T-cell (primary cell): ENCODE measurements around the gene HPCAL1. TPM values are rescaled to one million over a fixed set of nuclear protein-coding genes. Genes with fewer than 3 reads are reported as not detected.
"Not testable (repeated sequence)": the region's sequence is repeated elsewhere in the genome, so short reads cannot be mapped to it uniquely, and the experiment has no call there.

Experiments
- ATAC-seq, 4 experiments: fragments of 200-7000 bp in 3 of 4; fragments of 150-1000 bp in 1 of 4; cut with Tn5 transposase; replicated peaks in 1 of 4; 1 replicate in 3 of 4; 2 replicates in 1 of 4; pipeline ENCODE4 v1.10.0; 2021; ENCODE audit warnings: moderate library complexity in 3 of 4, mild to moderate bottlenecking in 2 of 4, moderate number of reproducible peaks in 1 of 4
- CTCF ChIA-PET, 2 donors: fragments of 300-600 bp; sonication (Branson Sonifier 250); formaldehyde crosslinking; loops; one replicate each; lab custom pipeline; 2022; ENCODE audit warnings: antibody characterized with exemption in 2 of 2; lab: Charles Lee
- POLR2A ChIA-PET, 2 donors: fragments of 300-600 bp; sonication (Branson Sonifier 250); formaldehyde crosslinking; loops; one replicate each; lab custom pipeline; 2022; ENCODE audit warnings: antibody characterized with exemption in 2 of 2; lab: Charles Lee
- DNase-seq, 35 experiments: peaks; one replicate each; pipeline versions ENCODE4 v3.0.0 to v3.0.0-alpha.2; 2013 to 2023
- H3K27ac ChIP-seq: one replicate; pipeline ENCODE4 v1.5.1; 2013; ENCODE audit warnings: low read length
- H3K27me3 ChIP-seq, 2 experiments: replicated peaks in 1 of 2; 1 replicate in 1 of 2; 2 replicates in 1 of 2; pipeline versions ENCODE4 v1.6.1 to v1.7.0; 2013; ENCODE audit warnings: low read length in 1 of 2, mixed read lengths in 1 of 2; ENCODE audit not compliant: control insufficient read depth in 2 of 2, insufficient read depth in 2 of 2; ENCODE audit errors: extremely low read depth in 1 of 2
- H3K36me3 ChIP-seq, 2 donors: 1 replicate in 1 of 2; 2 replicates in 1 of 2; pipeline versions ENCODE4 v1.6.1 to v1.7.0; 2013; ENCODE audit warnings: low read length in 1 of 2; ENCODE audit not compliant: control insufficient read depth in 2 of 2, insufficient read depth in 1 of 2; ENCODE audit errors: extremely low read depth in 1 of 2
- H3K4me1 ChIP-seq, 2 experiments: 1 replicate in 1 of 2; 2 replicates in 1 of 2; pipeline versions ENCODE4 v1.6.1 to v1.7.0; 2013; ENCODE audit warnings: low read length in 2 of 2, mixed read lengths in 1 of 2; ENCODE audit not compliant: insufficient read depth in 2 of 2, control insufficient read depth in 1 of 2; ENCODE audit errors: extremely low read depth in 1 of 2
- H3K4me3 ChIP-seq, 2 donors: 1 replicate in 1 of 2; 2 replicates in 1 of 2; pipeline versions ENCODE4 v1.5.1 to v1.7.0; 2013; ENCODE audit warnings: mild to moderate bottlenecking in 2 of 2, low read length in 1 of 2, moderate library complexity in 1 of 2; ENCODE audit not compliant: control insufficient read depth in 1 of 2; ENCODE audit errors: extremely low read depth in 1 of 2
- H3K9me3 ChIP-seq: 2 replicates; pipeline ENCODE4 v1.7.0; 2013
- H3K27ac Mint-ChIP-seq, 2 donors: one replicate each; pipeline ENCODE4 v1.8.0; 2020 to 2021; ENCODE audit warnings: mild to moderate bottlenecking in 2 of 2, mixed read lengths in 2 of 2
- H3K27me3 Mint-ChIP-seq, 2 donors: one replicate each; pipeline ENCODE4 v1.8.0; 2021 to 2022; ENCODE audit warnings: mixed read lengths in 2 of 2
- H3K36me3 Mint-ChIP-seq: one replicate; pipeline ENCODE4 v1.8.0; 2021; ENCODE audit warnings: mixed read lengths
- H3K4me1 Mint-ChIP-seq, 3 donors: one replicate each; pipeline ENCODE4 v1.8.0; 2020 to 2022; ENCODE audit warnings: mixed read lengths in 3 of 3, mild to moderate bottlenecking in 1 of 3
- H3K4me3 Mint-ChIP-seq, 3 donors: one replicate each; pipeline ENCODE4 v1.8.0; 2020 to 2022; ENCODE audit warnings: mild to moderate bottlenecking in 3 of 3, mixed read lengths in 3 of 3, moderate library complexity in 3 of 3
- H3K9me3 Mint-ChIP-seq, 3 donors: one replicate each; pipeline ENCODE4 v1.8.0; 2020 to 2022; ENCODE audit warnings: mixed read lengths in 3 of 3
- WGBS: methylation state at CpG from one replicate; pipeline ENCODE4 v1.1.5; 2013; ENCODE audit warnings: missing lambda C conversion rate; ENCODE audit not compliant: insufficient coverage; 5-methylcytosine and 5-hydroxymethylcytosine counted together
- total RNA-seq, 35 experiments: library from RNA in 6 of 35; stranded (reverse) in 6 of 35; fragments of 120-200 nt in 1 of 35; gene quantifications; one replicate each; pipeline versions ENCODE4 v1.2.1 to v1.2.4 and lab custom pipeline; 2013 to 2026

The HPCAL1 gene
- total RNA-seq, 5 donors from 2014 or later (not counting 1 experiment from before 2014, with no cell fraction given), result 39.5 to 87.3 (median 83.2) TPM

GRCh38 chr2:10441948-10442347 is 139.2 kb downstream of the HPCAL1 start:
- peaks cover 54% of the 10 kb centered on the region for H3K36me3 Mint-ChIP-seq
- H3K27me3 ChIP-seq, result no peaks in the 10 kb centered on the region
- no peak overlapping the region for H3K27ac ChIP-seq
- H3K4me1 ChIP-seq, result peaks cover under 1 to 5% of the 10 kb centered on the region in 2 experiments
- no peaks in the 10 kb centered on the region for H3K9me3 ChIP-seq
- H3K4me3 Mint-ChIP-seq, result no peak overlapping the region
- DNase-seq, result no peak
- no peaks in the 10 kb centered on the region for H3K27me3 Mint-ChIP-seq
- CTCF ChIA-PET, result no interaction called here
- POLR2A ChIA-PET, result no interaction called here
- H3K27ac Mint-ChIP-seq, result peak overlapping the region in 1 of 2 donors; percentile 55
- H3K4me1 Mint-ChIP-seq, result peaks cover under 1 to 23% (median 22%) of the 10 kb centered on the region in 3 donors
- WGBS, result 85% methylated on average over 6 of the region's 8 CpGs
- H3K9me3 Mint-ChIP-seq, result no peaks in the 10 kb centered on the region
- H3K36me3 ChIP-seq, result peaks cover 12 to 57% of the 10 kb centered on the region in 2 donors
- ATAC-seq, result no peak
- no peak overlapping the region for H3K4me3 ChIP-seq

GRCh38 chr2:10442469-10443126 is 139.9 kb downstream of the HPCAL1 start:
- H3K4me1 ChIP-seq, H3K27ac Mint-ChIP-seq, H3K27me3 Mint-ChIP-seq, POLR2A ChIA-PET, H3K27ac ChIP-seq, H3K9me3 ChIP-seq, ATAC-seq, DNase-seq, H3K9me3 Mint-ChIP-seq, H3K4me3 ChIP-seq, H3K4me3 Mint-ChIP-seq, H3K27me3 ChIP-seq: not testable (repeated sequence)
- peaks cover 54% of the 10 kb centered on the region for H3K36me3 Mint-ChIP-seq
- no CpG with 5 or more reads among the region's 2 CpGs for WGBS
- peaks cover 7 to 29% (median 28%) of the 10 kb centered on the region in 3 donors for H3K4me1 Mint-ChIP-seq
- H3K36me3 ChIP-seq, result peaks cover 12 to 57% of the 10 kb centered on the region in 2 donors
- CTCF ChIA-PET, result interaction anchor here in 1 of 2 donors (0.6 kb wide), 1 partner anchor 7 kb away, joined by 3 read pairs; no protein-coding TSS in a partner anchor

DNA sequence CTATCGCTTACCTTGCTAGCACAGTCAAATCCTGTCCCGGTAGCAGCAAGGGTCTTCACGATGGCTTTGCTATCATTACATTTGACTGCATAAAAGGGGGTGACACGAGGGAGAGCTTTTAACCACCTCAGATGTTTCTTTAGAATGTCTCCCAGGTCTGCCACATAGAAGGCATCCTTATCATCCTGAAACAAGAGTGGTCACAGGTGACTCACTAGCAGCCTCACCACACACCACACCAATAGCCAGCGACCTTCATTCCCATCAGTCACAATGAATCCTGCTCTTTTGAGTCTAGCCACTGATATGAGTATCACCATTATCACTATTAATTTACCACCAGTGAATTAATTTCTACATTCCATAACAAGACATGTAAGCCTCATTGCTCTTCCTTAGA is 141.8 kb downstream of the HPCAL1 start:
- Histone ChIP-seq H3K9me3 (no peaks in the 10 kb centered on the region), H3K4me3 (no peak overlapping the region), H3K27ac (no peak overlapping the region), H3K36me3 (peaks cover 6 to 54% of the 10 kb centered on the region in 2 donors), H3K4me1 (peaks cover 6 to 21% of the 10 kb centered on the region in 2 experiments), H3K27me3 (no peaks in the 10 kb centered on the region)
- H3K36me3 Mint-ChIP-seq, result peaks cover 47% of the 10 kb centered on the region
- 20% methylated on average over 4 of the region's 5 CpGs for WGBS
- ChIA-PET POLR2A (no interaction called here), CTCF (interaction anchor here in 1 of 2 donors (0.9 to 6.5 kb wide), 3 partner anchors 10 to 395 kb away, joined by 3 to 22 read pairs (median 4); no protein-coding TSS in a partner anchor)
- DNase-seq (no peak), ATAC-seq (no peak)
- no peaks in the 10 kb centered on the region for H3K27me3 Mint-ChIP-seq
- peaks cover 13 to 34% (median 32%) of the 10 kb centered on the region in 3 donors for H3K4me1 Mint-ChIP-seq
- H3K9me3 Mint-ChIP-seq, result no peaks in the 10 kb centered on the region
- peak overlapping the region; percentile 48 to 58 for H3K27ac Mint-ChIP-seq
- no peak overlapping the region for H3K4me3 Mint-ChIP-seq

DNA sequence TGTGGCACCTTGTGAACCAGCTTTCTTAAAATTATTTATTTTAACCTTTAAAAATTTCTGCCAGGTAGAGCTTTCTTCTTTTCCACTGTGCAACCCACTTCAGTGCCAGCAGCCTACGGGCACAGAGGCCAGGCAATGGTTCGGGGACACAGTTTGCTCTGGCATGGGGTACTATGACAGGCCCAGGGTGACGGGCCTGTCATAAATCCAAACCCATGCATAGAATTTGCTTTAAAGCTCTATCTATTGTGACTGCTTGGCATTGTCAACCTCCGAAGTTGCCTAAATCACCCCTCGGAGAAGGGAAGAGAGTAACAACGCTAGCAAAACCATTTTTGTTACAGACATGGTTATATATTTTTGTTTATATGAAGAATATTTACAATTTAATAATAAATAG is 143.9 kb downstream of the HPCAL1 start:
- ATAC-seq, result no peak
- Mint-ChIP-seq H3K27me3 (no peaks in the 10 kb centered on the region), H3K36me3 (peaks cover 31% of the 10 kb centered on the region), H3K27ac (peak overlapping the region in 1 of 2 donors; percentile 52), H3K4me3 (peak overlapping the region; percentile 62 to 79 (median 63)), H3K9me3 (no peaks in the 10 kb centered on the region), H3K4me1 (peaks cover 16 to 40% (median 40%) of the 10 kb centered on the region in 3 donors)
- Histone ChIP-seq H3K4me1 (peaks cover 6 to 30% of the 10 kb centered on the region in 2 experiments), H3K36me3 (peaks cover 0 to 33% of the 10 kb centered on the region in 2 donors), H3K27ac (no peak overlapping the region), H3K9me3 (no peaks in the 10 kb centered on the region), H3K27me3 (no peaks in the 10 kb centered on the region), H3K4me3 (no peak overlapping the region)
- CTCF ChIA-PET, result interaction anchor here (0.6 to 6.5 kb wide), 6 partner anchors 12 to 39 kb away, joined by 3 to 22 read pairs (median 3); no protein-coding TSS in a partner anchor
- POLR2A ChIA-PET, result interaction anchor here in 1 of 2 donors (0.6 to 1.1 kb wide), 8 partner anchors 12 to 463 kb away, joined by 3 to 6 read pairs (median 3); no protein-coding TSS in a partner anchor
- 80% methylated on average over 2 of the region's 6 CpGs for WGBS
- DNase-seq, result no peak

DNA sequence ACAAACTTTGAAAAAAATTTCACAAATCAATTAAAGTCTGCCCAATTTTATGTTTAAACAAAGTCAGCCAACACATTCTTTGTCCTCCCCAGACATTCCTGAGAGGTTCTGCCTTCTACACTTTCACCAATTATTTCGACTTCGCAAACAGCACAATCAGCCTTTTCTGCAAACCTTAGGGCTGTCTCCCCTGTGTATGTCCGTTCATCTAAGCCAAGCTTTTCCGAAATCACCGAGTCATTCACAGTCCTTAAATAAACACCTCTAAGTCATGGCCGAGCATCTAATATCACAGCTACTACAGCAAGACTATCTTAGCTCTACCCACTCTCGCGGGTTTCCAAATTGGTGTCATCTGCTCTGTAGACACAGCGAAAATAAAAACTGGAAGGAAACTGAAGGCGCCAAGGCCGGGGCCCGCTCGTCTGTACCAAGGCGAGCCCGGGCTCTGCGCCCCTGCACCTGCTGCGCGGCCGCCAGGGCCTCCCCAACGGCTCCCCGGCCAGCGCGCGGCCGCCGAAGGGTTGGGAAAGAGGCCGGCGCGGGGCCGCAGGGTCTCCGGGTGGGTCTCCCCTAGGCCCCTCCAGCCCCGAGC is 144.7 kb downstream of the HPCAL1 start:
- Mint-ChIP-seq H3K4me3 (peak overlapping the region; percentile 79 to 85 (median 81)), H3K9me3 (no peaks in the 10 kb centered on the region), H3K27me3 (no peaks in the 10 kb centered on the region), H3K27ac (peak overlapping the region; percentile 76 to 86), H3K4me1 (peaks cover 16 to 40% (median 40%) of the 10 kb centered on the region in 3 donors), H3K36me3 (peaks cover 23% of the 10 kb centered on the region)
- Histone ChIP-seq H3K4me3 (peak overlapping the region; percentile 39 to 45), H3K9me3 (no peaks in the 10 kb centered on the region), H3K27me3 (no peaks in the 10 kb centered on the region), H3K36me3 (peaks cover 0 to 26% of the 10 kb centered on the region in 2 donors), H3K27ac (peak overlapping the region; percentile 20), H3K4me1 (peaks cover 6 to 30% of the 10 kb centered on the region in 2 experiments)
- CTCF ChIA-PET, result interaction anchor here in 1 of 2 donors (0.6 to 6.5 kb wide), 4 partner anchors 13 to 375 kb away, joined by 3 to 22 read pairs (median 7); no protein-coding TSS in a partner anchor
- DNase-seq (peak in 13 of 35 experiments; percentile 10 to 57 (median 21)), ATAC-seq (peak; percentile 1 to 10 (median 6))
- WGBS, result 1% methylated on average over 32 of the region's 32 CpGs
- POLR2A ChIA-PET, result interaction anchor here (0.6 to 1.1 kb wide), 6 partner anchors 8 to 393 kb away, joined by 4 to 6 read pairs (median 5); no protein-coding TSS in a partner anchor
